Kidney (tissue), 14 donors: ENCODE measurements around the gene NOD1. TPM values are rescaled to one million over a fixed set of nuclear protein-coding genes. Genes with fewer than 3 reads are reported as not detected.

Source experiments
- DNase-seq, 5 donors: peaks; one replicate each; pipeline ENCODE4 v3.0.0-alpha.2; 2013 to 2020
- FAIRE-seq: peaks from 2 replicates; lab custom pipeline; 2012; peaks lifted over from hg19 to GRCh38; lab: Jason Lieb, UNC
- H3K27ac ChIP-seq, 2 donors: one replicate each; pipeline ENCODE4 v1.7.0; 2013; ENCODE audit warnings: low read depth in 2 of 2, low read length in 2 of 2, inconsistent platforms in 1 of 2
- H3K27me3 ChIP-seq: one replicate; pipeline ENCODE4 v1.7.1; 2013; ENCODE audit warnings: low read length, inconsistent platforms; ENCODE audit not compliant: control insufficient read depth, insufficient read depth
- H3K36me3 ChIP-seq, 3 donors: one replicate each; pipeline versions ENCODE4 v1.7.0 to v1.7.1; 2013; ENCODE audit warnings: low read length in 3 of 3, control low read depth in 1 of 3, inconsistent platforms in 1 of 3; ENCODE audit not compliant: insufficient read depth in 3 of 3, control insufficient read depth in 2 of 3
- H3K4me1 ChIP-seq, 3 donors: one replicate each; pipeline versions ENCODE4 v1.7.0 to v1.7.1; 2013; ENCODE audit warnings: low read length in 3 of 3, inconsistent platforms in 1 of 3, low read depth in 1 of 3; ENCODE audit not compliant: control insufficient read depth in 2 of 3, insufficient read depth in 2 of 3
- H3K4me3 ChIP-seq, 3 donors: one replicate each; pipeline versions ENCODE4 v1.7.0 to v1.8.1; 2013; ENCODE audit warnings: low read length in 3 of 3, control low read depth in 1 of 3, inconsistent platforms in 1 of 3
- H3K9ac ChIP-seq, 3 donors: one replicate each; pipeline versions ENCODE4 v1.7.0 to v1.7.1; 2013; ENCODE audit warnings: low read length in 3 of 3, control low read depth in 1 of 3, inconsistent platforms in 1 of 3
- H3K9me3 ChIP-seq, 3 donors: one replicate each; pipeline versions ENCODE4 v1.7.0 to v1.7.1; 2013; ENCODE audit warnings: low read length in 3 of 3, control low read depth in 1 of 3, inconsistent platforms in 1 of 3; ENCODE audit not compliant: control insufficient read depth in 2 of 3, insufficient read depth in 1 of 3
- CTCF ChIP-seq: IDR thresholded peaks from 3 replicates; pipeline ENCODE4 v1.5.1; 2012; ENCODE audit warnings: mild to moderate bottlenecking, moderate library complexity, borderline replicate concordance; ENCODE audit not compliant: insufficient read depth; ENCODE audit errors: extremely low read depth
- intact Hi-C: fragments of 100-400 bp; cut with DNase I; formaldehyde crosslinking; loops from one replicate; pipeline ENCODE4 v1.11.1; 2022
- polyA plus RNA-seq: library from polyadenylated mRNA; stranded (reverse); fragments of 350-450 nt; fragmentation: Illumina TruSeq; extraction: RNeasy Lipid Tissue Mini Kit (QIAGEN cat#74804); gene quantifications from one replicate; pipeline ENCODE4 v1.2.3, GENCODE V29; 2014; ENCODE audit warnings: low read depth, low replicate concordance; ENCODE audit not compliant: insufficient read depth
- total RNA-seq: library from RNA; stranded (reverse); fragmentation: NEBNext Ultra II Directional; extraction: Animal tissue kit (Norgen Biotek cat#: 25700); gene quantifications from one replicate; pipeline ENCODE4 v1.2.1, GENCODE V29; 2021
- donor health status: control.
- donor health status: control.
- donor health status: control.
- donor health status: control.
- donor health status: control.
- donor health status: DM: yes; HTN: yes; CAD: no.
- donor health status: Normal renal cell carcinoma (clear cell type).

The NOD1 gene
- total and polyA plus RNA-seq, 2 donors from 2014 or later, result 3.8 to 15.6 TPM

GRCh38 chr7:30430777-30431176 is 47.8 kb downstream of the NOD1 start:
- Histone ChIP-seq H3K9me3 (no peaks in the 10 kb centered on the region), H3K27ac (peak overlapping the region; percentile 36 to 44), H3K9ac (no peak overlapping the region), H3K4me3 (no peak overlapping the region), H3K4me1 (peaks cover 0 to 25% (median 13%) of the 10 kb centered on the region in 3 donors), H3K27me3 (no peaks in the 10 kb centered on the region), H3K36me3 (peaks cover 0 to 8% (median 5%) of the 10 kb centered on the region in 3 donors)
- FAIRE-seq, result no peak
- intact Hi-C loops, result no loop called here
- DNase-seq, result peak in 1 of 5 donors; percentile 51
- no peak for TF ChIP-seq CTCF

DNA sequence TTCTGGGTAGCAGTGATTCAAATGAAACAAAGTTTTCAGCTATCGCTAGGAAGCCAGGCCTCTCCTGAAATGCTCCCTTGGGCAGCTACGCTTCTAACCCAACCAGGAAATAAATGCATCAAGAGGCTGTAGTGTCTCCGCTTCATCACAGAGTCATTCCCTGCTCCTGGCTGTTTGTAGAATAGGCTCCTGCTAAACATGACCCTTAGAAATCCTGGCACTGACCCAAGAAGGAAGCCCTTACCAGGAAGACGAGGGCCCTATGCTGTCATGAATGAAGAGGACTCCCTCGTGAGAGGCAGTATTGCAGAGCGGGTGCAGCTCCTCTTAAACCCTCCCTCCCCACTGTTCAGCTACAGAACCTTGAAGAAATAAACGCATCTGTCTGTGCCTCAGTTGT is 48.3 kb downstream of the NOD1 start:
- peak overlapping the region; percentile 42 to 44 for H3K27ac ChIP-seq
- H3K4me3 ChIP-seq, result no peak overlapping the region
- peaks cover 0 to 9% (median 8%) of the 10 kb centered on the region in 3 donors for H3K36me3 ChIP-seq
- no peak for TF ChIP-seq CTCF
- intact Hi-C loops, result no loop called here
- DNase-seq, result peak in 2 of 5 donors; percentile 18 to 62
- no peak overlapping the region for H3K9ac ChIP-seq
- no peaks in the 10 kb centered on the region for H3K27me3 ChIP-seq
- no peaks in the 10 kb centered on the region for H3K9me3 ChIP-seq
- peaks cover 0 to 25% (median 13%) of the 10 kb centered on the region in 3 donors for H3K4me1 ChIP-seq
- no peak for FAIRE-seq

- DNase-seq, result no peak
- intact Hi-C loops, result no loop called here
- H3K4me1 ChIP-seq, result peaks cover 0 to 25% (median 13%) of the 10 kb centered on the region in 3 donors
These were observed 49.4 kb downstream of the NOD1 start for GRCh38 chr7:30429156-30429530.

More at GRCh38 chr7:30429156-30429530, 49.4 kb downstream of the NOD1 start:
- no peaks in the 10 kb centered on the region for H3K27me3 ChIP-seq
- peaks cover 0 to 9% (median 9%) of the 10 kb centered on the region in 3 donors for H3K36me3 ChIP-seq
- no peak for TF ChIP-seq CTCF
- H3K4me3 ChIP-seq, result no peak overlapping the region
- no peak overlapping the region for H3K27ac ChIP-seq
- FAIRE-seq, result no peak
- no peak overlapping the region for H3K9ac ChIP-seq
- H3K9me3 ChIP-seq, result no peaks in the 10 kb centered on the region
